Lung (tissue), 12 donors: ENCODE measurements around the gene NOSIP. TPM values are rescaled to one million over a fixed set of nuclear protein-coding genes. Genes with fewer than 3 reads are reported as not detected.

Experiments used
- ATAC-seq: fragments of 200-7000 bp; cut with Tn5 transposase; one replicate; pipeline ENCODE4 v1.9.1; 2020; ENCODE audit warnings: moderate number of reproducible peaks; ENCODE audit not compliant: insufficient read depth, low FRiP score
- DNase-seq, 3 donors: peaks; one replicate each; pipeline ENCODE4 v3.0.0-alpha.2; 2013 to 2017
- H3K27ac ChIP-seq, 2 donors: one replicate each; pipeline ENCODE4 v1.5.1; 2013; ENCODE audit warnings: mild to moderate bottlenecking in 2 of 2, moderate library complexity in 2 of 2, control low read depth in 1 of 2, inconsistent platforms in 1 of 2, low read depth in 1 of 2, low read length in 1 of 2
- H3K27me3 ChIP-seq, 3 donors: one replicate each; pipeline ENCODE4 v1.5.1; 2013; ENCODE audit warnings: low read length in 2 of 3; ENCODE audit not compliant: control insufficient read depth in 3 of 3, insufficient read depth in 3 of 3
- H3K36me3 ChIP-seq, 4 donors: one replicate each; pipeline ENCODE4 v1.5.1; 2013; ENCODE audit warnings: low read length in 4 of 4, mild to moderate bottlenecking in 1 of 4, moderate library complexity in 1 of 4; ENCODE audit not compliant: control insufficient read depth in 4 of 4, insufficient read depth in 4 of 4
- H3K4me1 ChIP-seq, 5 donors: one replicate each; pipeline ENCODE4 v1.5.1; 2013; ENCODE audit warnings: low read length in 5 of 5, mild to moderate bottlenecking in 2 of 5, moderate library complexity in 1 of 5; ENCODE audit not compliant: control insufficient read depth in 5 of 5, insufficient read depth in 5 of 5
- H3K4me3 ChIP-seq: one replicate; pipeline ENCODE4 v1.5.1; 2013; ENCODE audit warnings: mild to moderate bottlenecking, control low read depth, moderate library complexity
- H3K9ac ChIP-seq, 2 donors: one replicate each; pipeline ENCODE4 v1.5.1; 2013; ENCODE audit warnings: low read length in 2 of 2, control low read depth in 1 of 2; ENCODE audit not compliant: insufficient read depth in 1 of 2
- H3K9me3 ChIP-seq, 4 donors: one replicate each; pipeline ENCODE4 v1.5.1; 2013; ENCODE audit warnings: low read length in 3 of 4, mild to moderate bottlenecking in 1 of 4, moderate library complexity in 1 of 4; ENCODE audit not compliant: control insufficient read depth in 4 of 4, insufficient read depth in 3 of 4
- CTCF ChIP-seq: IDR thresholded peaks from 2 replicates; pipeline ENCODE4 v1.5.1; 2012; ENCODE audit warnings: mild to moderate bottlenecking; ENCODE audit errors: control extremely low read depth, extremely low read depth
- WGBS, 2 donors: extraction: QIAGEN DNeasy Blood & Tissue Kit; methylation state at CpG; one replicate each; pipeline ENCODE4 v1.1.7; 2013; 5-methylcytosine and 5-hydroxymethylcytosine counted together
- polyA plus RNA-seq, 2 donors: library from polyadenylated mRNA; stranded (reverse); fragments of 200-250 nt; gene quantifications; one replicate each; pipeline ENCODE4 v1.2.1, GENCODE V29; 2013
- total RNA-seq, 2 donors: library from RNA; depleted of rRNA in 1 of 2; stranded (reverse); fragments of >200 nt in 1 of 2; gene quantifications; one replicate each; pipeline ENCODE4 v1.2.1, GENCODE V29; 2014 to 2021
- donor health status: control.
- donor health status: control.
- donor health status: Bipolar disorder and iron deficiency.
- donor health status: healthy.
- donor health status: DM: yes; HTN: yes; CAD: no.

The NOSIP gene
- total and polyA plus RNA-seq, 4 donors: 40.9 to 84.2 (median 62.6) TPM

- H3K9ac ChIP-seq: peak overlapping the region; percentile 81 to 93
- no peak for ATAC-seq
Measured at GRCh38 chr19:49579947-49580263, 451 bp downstream of the NOSIP start.

DNA sequence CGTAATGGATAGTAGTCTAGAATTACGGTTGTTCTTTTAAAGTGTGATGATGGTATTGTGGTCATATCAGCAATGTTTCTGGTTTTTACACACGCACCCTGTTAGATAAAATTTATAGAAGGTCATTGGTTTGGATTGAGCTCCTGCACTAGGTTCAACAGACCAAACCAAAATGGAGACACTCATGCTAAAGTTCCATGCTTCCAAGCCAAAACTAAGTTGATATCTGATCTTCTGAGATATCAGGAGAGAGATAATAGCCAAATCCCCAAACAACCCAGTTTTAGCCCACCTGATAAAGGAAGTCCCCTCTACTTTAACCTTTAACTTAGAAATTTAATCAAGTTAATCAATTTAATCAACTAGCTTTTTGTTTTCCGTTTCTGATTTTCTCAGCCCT is 1.2 kb downstream of the NOSIP start:
- Histone ChIP-seq H3K4me3 (no peak overlapping the region), H3K4me1 (peaks cover 0 to 15% (median 4%) of the 10 kb centered on the region in 5 donors), H3K9me3 (no peaks in the 10 kb centered on the region), H3K27ac (no peak overlapping the region), H3K9ac (peak overlapping the region in 1 of 2 donors; percentile 93), H3K36me3 (peaks cover 0 to 12% (median 3%) of the 10 kb centered on the region in 4 donors), H3K27me3 (no peaks in the 10 kb centered on the region)
- no peak for ATAC-seq
- DNase-seq: no peak
- 75 to 81% methylated on average over 4 of the region's 4 CpGs for WGBS, 2 donors
- TF ChIP-seq CTCF: no peak

More at GRCh38 chr19:49579947-49580263, 451 bp downstream of the NOSIP start:
- Histone ChIP-seq H3K27ac (peak overlapping the region; percentile 37 to 55), H3K4me3 (peak overlapping the region; percentile 67), H3K36me3 (peaks cover 0 to 8% (median 2%) of the 10 kb centered on the region in 4 donors), H3K4me1 (peaks cover 0 to 15% (median 4%) of the 10 kb centered on the region in 5 donors), H3K27me3 (no peaks in the 10 kb centered on the region), H3K9me3 (no peaks in the 10 kb centered on the region)
- no peak for DNase-seq
- WGBS, 2 donors: 1 to 2% methylated on average over 8 of the region's 8 CpGs
- no peak for TF ChIP-seq CTCF

DNA sequence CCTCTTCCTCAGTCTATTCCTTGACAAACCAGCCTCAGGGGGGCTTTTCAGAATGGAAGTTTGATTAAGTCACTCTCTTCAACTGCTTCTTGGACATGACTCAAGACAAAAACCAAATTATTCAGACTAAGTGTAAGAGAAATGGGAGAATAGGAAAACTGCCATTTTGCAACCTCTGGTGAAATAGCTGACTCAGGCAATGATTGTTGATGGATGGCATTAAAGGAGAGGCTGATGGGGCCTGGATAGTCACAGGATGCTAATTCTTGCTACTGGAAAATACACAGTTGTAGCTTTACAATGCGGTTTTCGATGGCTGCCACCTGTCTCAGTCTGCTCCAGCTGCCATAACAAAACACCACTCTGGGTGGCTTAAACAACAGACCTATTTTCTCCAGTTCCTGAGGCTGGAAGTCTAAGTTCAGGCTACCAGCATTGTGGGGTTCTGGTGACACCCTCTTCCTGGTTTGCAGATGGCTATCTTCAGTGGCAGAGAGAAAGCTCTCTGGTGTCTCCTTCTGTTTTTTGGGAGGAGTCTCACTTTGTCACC is 6.1 kb downstream of the NOSIP start:
- H3K9me3 ChIP-seq: no peaks in the 10 kb centered on the region
- H3K9ac ChIP-seq: no peak overlapping the region
- H3K4me1 ChIP-seq: peaks cover 6 to 11% (median 8%) of the 10 kb centered on the region in 5 donors
- no peak overlapping the region for H3K4me3 ChIP-seq
- 94 to 97% methylated on average over 2 of the region's 2 CpGs for WGBS, 2 donors
- TF ChIP-seq CTCF: no peak
- DNase-seq (no peak), ATAC-seq (no peak)
- H3K36me3 ChIP-seq: peaks cover 3 to 15% (median 6%) of the 10 kb centered on the region in 4 donors
- H3K27me3 ChIP-seq: no peaks in the 10 kb centered on the region
- no peak overlapping the region for H3K27ac ChIP-seq

DNA sequence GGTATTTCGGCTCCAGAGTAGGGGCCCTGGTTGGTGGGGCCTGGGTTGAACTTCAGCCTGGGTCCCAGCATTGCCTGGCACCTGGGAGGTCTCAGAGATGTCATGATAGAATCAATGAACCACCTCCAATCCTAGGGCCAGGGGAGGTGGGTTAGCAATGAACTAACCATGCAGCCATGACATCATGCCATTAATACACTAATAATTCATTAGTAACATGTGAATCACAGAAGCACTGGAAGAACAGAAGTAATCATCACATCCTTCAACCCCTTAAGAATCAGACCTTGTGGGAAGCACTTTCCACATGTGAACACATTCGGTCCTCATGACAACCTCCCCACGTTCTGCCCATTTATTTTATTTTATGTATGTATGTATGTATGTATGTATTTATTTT is 6.9 kb downstream of the NOSIP start:
- WGBS, 2 donors: 88 to 92% methylated on average over 3 of the region's 3 CpGs
- no peak for ATAC-seq

More for the DNA sequence above, 6.9 kb downstream of the NOSIP start:
- Histone ChIP-seq H3K9ac (no peak overlapping the region), H3K27me3 (no peaks in the 10 kb centered on the region), H3K27ac (no peak overlapping the region), H3K4me1 (peaks cover 3 to 7% (median 6%) of the 10 kb centered on the region in 5 donors), H3K36me3 (peaks cover 3 to 15% (median 6%) of the 10 kb centered on the region in 4 donors), H3K4me3 (no peak overlapping the region), H3K9me3 (no peaks in the 10 kb centered on the region)
- TF ChIP-seq CTCF: no peak
- DNase-seq: no peak
